Neural progenitor cell (in vitro differentiated cells): ENCODE results near the gene ZBTB5.

ENCODE experiments used
- EZH2 ChIP-seq: fragments of 200-600 bp; sonication (generic); IDR thresholded peaks from 2 replicates; pipeline ENCODE4 v1.6.1; 2017; ENCODE audit warnings: antibody characterized with exemption, mild to moderate bottlenecking, moderate library complexity
- TF ChIP-seq, protein P1 (sequence below): fragments of 200-600 bp; sonication (generic); IDR thresholded peaks from 2 replicates; pipeline ENCODE4 v1.5.1; 2017; ENCODE audit warnings: antibody characterized with exemption, mild to moderate bottlenecking

DNA sequence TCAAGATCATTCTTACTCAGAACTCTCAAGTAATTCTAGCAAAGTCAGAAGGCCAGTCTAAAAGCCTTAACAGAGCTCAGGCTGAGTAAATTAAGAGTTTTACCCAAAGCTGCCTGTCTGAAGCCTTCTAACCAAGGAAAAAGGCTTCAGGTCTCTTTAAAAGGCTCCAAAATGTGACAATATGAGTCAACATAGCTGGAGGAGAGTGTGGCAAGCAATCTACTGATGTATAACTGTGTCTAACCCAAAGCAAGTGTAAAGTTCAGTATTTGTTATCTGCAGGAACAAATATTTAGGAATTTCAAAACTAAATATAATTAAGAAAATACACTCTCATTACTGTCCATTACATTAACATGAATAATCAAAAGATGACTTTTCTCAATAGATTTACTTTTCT is 11.0 kb downstream of the ZBTB5 start:
- TF ChIP-seq EZH2, result no peak
- TF ChIP-seq, protein P1, sequence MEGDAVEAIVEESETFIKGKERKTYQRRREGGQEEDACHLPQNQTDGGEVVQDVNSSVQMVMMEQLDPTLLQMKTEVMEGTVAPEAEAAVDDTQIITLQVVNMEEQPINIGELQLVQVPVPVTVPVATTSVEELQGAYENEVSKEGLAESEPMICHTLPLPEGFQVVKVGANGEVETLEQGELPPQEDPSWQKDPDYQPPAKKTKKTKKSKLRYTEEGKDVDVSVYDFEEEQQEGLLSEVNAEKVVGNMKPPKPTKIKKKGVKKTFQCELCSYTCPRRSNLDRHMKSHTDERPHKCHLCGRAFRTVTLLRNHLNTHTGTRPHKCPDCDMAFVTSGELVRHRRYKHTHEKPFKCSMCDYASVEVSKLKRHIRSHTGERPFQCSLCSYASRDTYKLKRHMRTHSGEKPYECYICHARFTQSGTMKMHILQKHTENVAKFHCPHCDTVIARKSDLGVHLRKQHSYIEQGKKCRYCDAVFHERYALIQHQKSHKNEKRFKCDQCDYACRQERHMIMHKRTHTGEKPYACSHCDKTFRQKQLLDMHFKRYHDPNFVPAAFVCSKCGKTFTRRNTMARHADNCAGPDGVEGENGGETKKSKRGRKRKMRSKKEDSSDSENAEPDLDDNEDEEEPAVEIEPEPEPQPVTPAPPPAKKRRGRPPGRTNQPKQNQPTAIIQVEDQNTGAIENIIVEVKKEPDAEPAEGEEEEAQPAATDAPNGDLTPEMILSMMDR, result no peak
